Activated CD8-positive, alpha-beta T cell treated with anti-CD3 and anti-CD28 coated beads for 36 hours (primary cell): Measurements from ENCODE around the gene PLGRKT. TPM values are rescaled to one million over a fixed set of nuclear protein-coding genes. Genes with fewer than 3 reads are reported as not detected.

Experiments
- ATAC-seq: fragments of 200-7000 bp; cut with Tn5 transposase; one replicate; pipeline ENCODE4 v1.10.0; 2021; ENCODE audit warnings: mild to moderate bottlenecking, moderate library complexity
- CTCF ChIA-PET: fragments of 350-600 bp; sonication (Branson Sonifier 250); formaldehyde crosslinking; loops from one replicate; lab custom pipeline; 2021; ENCODE audit warnings: antibody characterized with exemption; lab: Charles Lee
- POLR2A ChIA-PET: fragments of 350-600 bp; sonication (Branson Sonifier 250); formaldehyde crosslinking; loops from one replicate; lab custom pipeline; 2021; ENCODE audit warnings: antibody characterized with exemption; lab: Charles Lee
- DNase-seq: peaks from one replicate; pipeline ENCODE4 v3.0.0-alpha.2; 2020
- H3K27ac Mint-ChIP-seq: one replicate; pipeline ENCODE4 v1.8.0; 2021; ENCODE audit warnings: mild to moderate bottlenecking, mixed read lengths
- H3K27me3 Mint-ChIP-seq: one replicate; pipeline ENCODE4 v1.8.0; 2021; ENCODE audit warnings: mixed read lengths
- H3K36me3 Mint-ChIP-seq: one replicate; pipeline ENCODE4 v1.8.0; 2021; ENCODE audit warnings: low read depth, mixed read lengths
- H3K4me1 Mint-ChIP-seq: one replicate; pipeline ENCODE4 v1.8.0; 2021; ENCODE audit warnings: low read depth, mixed read lengths
- H3K4me3 Mint-ChIP-seq: one replicate; pipeline ENCODE4 v1.8.0; 2021; ENCODE audit warnings: mild to moderate bottlenecking, moderate library complexity, mixed read lengths
- H3K9me3 Mint-ChIP-seq: one replicate; pipeline ENCODE4 v1.8.0; 2021; ENCODE audit warnings: mixed read lengths
- CTCF ChIP-seq: fragments of 200-600 bp; IDR thresholded peaks from one replicate; pipeline ENCODE4 v1.8.0; 2022; ENCODE audit warnings: antibody characterized with exemption, mild to moderate bottlenecking
- intact Hi-C: fragments of 100-400 bp; cut with micrococcal nuclease; formaldehyde crosslinking; loops from one replicate; pipeline ENCODE4 v1.10.0; 2022
- total RNA-seq, 2 experiments: library from RNA; stranded (reverse); gene quantifications; one replicate each; pipeline ENCODE4 v1.2.3, GENCODE V29; 2021

PLGRKT gene
- total RNA-seq, 2 experiments from 2014 or later: 26.6 to 28.5 TPM

GRCh38 chr9:5430912-5431311 lies 6.8 kb downstream of the PLGRKT start:
- H3K27me3 Mint-ChIP-seq: no peaks in the 10 kb centered on the region
- H3K36me3 Mint-ChIP-seq: peaks cover 26% of the 10 kb centered on the region
- no peak for TF ChIP-seq CTCF
- no peak overlapping the region for H3K27ac Mint-ChIP-seq
- peaks cover 6% of the 10 kb centered on the region for H3K4me1 Mint-ChIP-seq
- intact Hi-C loops: loop anchor here (10.0 kb wide), 1 partner anchor 106 kb away; no protein-coding TSS in a partner anchor
- no peak overlapping the region for H3K4me3 Mint-ChIP-seq
- POLR2A ChIA-PET: no interaction called here
- no peak for ATAC-seq
- DNase-seq: no peak
- CTCF ChIA-PET: interaction anchor here (1.8 kb wide), 1 partner anchor 245 kb away, joined by 12 read pairs; the partner anchor contains the start of gene INSL6
- H3K9me3 Mint-ChIP-seq: peaks cover 2% of the 10 kb centered on the region

- peaks cover 18% of the 10 kb centered on the region for H3K36me3 Mint-ChIP-seq
- no peak overlapping the region for H3K4me3 Mint-ChIP-seq
- H3K4me1 Mint-ChIP-seq: no peaks in the 10 kb centered on the region
- no peaks in the 10 kb centered on the region for H3K9me3 Mint-ChIP-seq
- no peaks in the 10 kb centered on the region for H3K27me3 Mint-ChIP-seq
- POLR2A ChIA-PET: interaction anchor here (1.1 kb wide), 1 partner anchor 11 kb away, joined by 3 read pairs; no protein-coding TSS in a partner anchor
- intact Hi-C loops: loop anchor here (10.0 kb wide), 1 partner anchor 105 kb away; no protein-coding TSS in a partner anchor
- ATAC-seq: no peak
- CTCF ChIA-PET: interaction anchor here (1.0 to 1.8 kb wide), 2 partner anchors 11 to 244 kb away, joined by 4 to 12 read pairs; partner anchors contain the start of gene INSL6
- DNase-seq: no peak
- no peak for TF ChIP-seq CTCF
- H3K27ac Mint-ChIP-seq: no peak overlapping the region
These were observed 7.7 kb downstream of the PLGRKT start for GRCh38 chr9:5429873-5430564.

- H3K27ac Mint-ChIP-seq: no peak overlapping the region
- H3K36me3 Mint-ChIP-seq: peaks cover 14% of the 10 kb centered on the region
- intact Hi-C loops: no loop called here
- ATAC-seq: peak; percentile 27
- no peaks in the 10 kb centered on the region for H3K27me3 Mint-ChIP-seq
- no peaks in the 10 kb centered on the region for H3K4me1 Mint-ChIP-seq
- CTCF ChIA-PET: interaction anchor here (1.5 to 1.8 kb wide), 2 partner anchors 7 to 243 kb away, joined by 3 to 12 read pairs; partner anchors contain the start of gene INSL6
- H3K9me3 Mint-ChIP-seq: no peaks in the 10 kb centered on the region
- H3K4me3 Mint-ChIP-seq: no peak overlapping the region
- DNase-seq: no peak
- POLR2A ChIA-PET: interaction anchor here (1.1 kb wide), 1 partner anchor 12 kb away, joined by 3 read pairs; no protein-coding TSS in a partner anchor
- TF ChIP-seq CTCF: no peak
These were observed 8.8 kb downstream of the PLGRKT start for GRCh38 chr9:5428794-5429528.

GRCh38 chr9:5428172-5428571 lies 9.6 kb downstream of the PLGRKT start:
- Mint-ChIP-seq H3K4me1 (no peaks in the 10 kb centered on the region), H3K36me3 (peaks cover 11% of the 10 kb centered on the region), H3K27me3 (no peaks in the 10 kb centered on the region), H3K9me3 (no peaks in the 10 kb centered on the region), H3K4me3 (no peak overlapping the region), H3K27ac (no peak overlapping the region)
- ChIA-PET POLR2A (no interaction called here), CTCF (interaction anchor here (1.0 to 1.5 kb wide), 3 partner anchors 8 to 242 kb away, joined by 3 to 4 read pairs (median 3); no protein-coding TSS in a partner anchor)
- TF ChIP-seq CTCF: no peak
- intact Hi-C loops: no loop called here
- ATAC-seq (no peak), DNase-seq (no peak)
